Caco-2 (cell line): ENCODE data around the gene RASSF3. TPM values are rescaled to one million over a fixed set of nuclear protein-coding genes. Genes with fewer than 3 reads are reported as not detected.

Experiments
- BruUV-seq: library from RNA; stranded (reverse); fragments of 400-500 nt; replicated peaks from 2 replicates; lab custom pipeline; 2021; lab: Mats Ljungman, UMichigan
- CTCF ChIA-PET: fragments of 300-600 bp; sonication (Branson Sonifier 250); formaldehyde crosslinking; loops from one replicate; lab custom pipeline; 2022; ENCODE audit warnings: antibody characterized with exemption; lab: Charles Lee
- POLR2A ChIA-PET: fragments of 300-600 bp; sonication (Branson Sonifier 250); formaldehyde crosslinking; loops from one replicate; lab custom pipeline; 2022; ENCODE audit warnings: antibody characterized with exemption; lab: Charles Lee
- DNase-seq, 2 experiments: peaks; one replicate each; pipeline versions ENCODE4 v3.0.0 to v3.0.0-alpha.2; 2020 to 2022
- H3K27me3 ChIP-seq: replicated peaks from 2 replicates; pipeline ENCODE4 v1.6.0; 2011; ENCODE audit warnings: low read length; ENCODE audit not compliant: control insufficient read depth, insufficient read depth
- H3K36me3 ChIP-seq: 2 replicates; pipeline ENCODE4 v1.5.1; 2011; ENCODE audit warnings: low read length; ENCODE audit not compliant: control insufficient read depth, insufficient read depth
- H3K4me1 ChIP-seq: fragments of 250-450 bp; sonication (Bioruptor Pico); 2 replicates; pipeline ENCODE4 v1.5.1; 2020; ENCODE audit warnings: mild to moderate bottlenecking
- H3K4me3 ChIP-seq: 2 replicates; pipeline ENCODE4 v1.5.1; 2011; ENCODE audit warnings: low read depth, mild to moderate bottlenecking, control low read depth, low read length
- H3K9me3 ChIP-seq: fragments of 250-450 bp; sonication (Bioruptor Pico); 2 replicates; pipeline ENCODE4 v1.5.1; 2020; ENCODE audit warnings: mild to moderate bottlenecking, moderate library complexity
- H3K27ac Mint-ChIP-seq: one replicate; pipeline ENCODE4 v1.8.0; 2022; ENCODE audit warnings: mixed read lengths; ENCODE audit not compliant: unreplicated experiment
- H3K27me3 Mint-ChIP-seq: one replicate; pipeline ENCODE4 v1.8.0; 2022; ENCODE audit warnings: mixed read lengths; ENCODE audit not compliant: insufficient read depth, unreplicated experiment
- H3K36me3 Mint-ChIP-seq: one replicate; pipeline ENCODE4 v1.8.0; 2022; ENCODE audit warnings: mild to moderate bottlenecking, mixed read lengths; ENCODE audit not compliant: insufficient read depth, unreplicated experiment
- H3K4me1 Mint-ChIP-seq: one replicate; pipeline ENCODE4 v1.8.0; 2022; ENCODE audit warnings: low read depth, mixed read lengths; ENCODE audit not compliant: unreplicated experiment
- H3K4me3 Mint-ChIP-seq: one replicate; pipeline ENCODE4 v1.8.0; 2022; ENCODE audit warnings: mild to moderate bottlenecking, moderate library complexity, mixed read lengths; ENCODE audit not compliant: unreplicated experiment
- H3K9me3 Mint-ChIP-seq: one replicate; pipeline ENCODE4 v1.8.0; 2022; ENCODE audit warnings: mixed read lengths; ENCODE audit not compliant: unreplicated experiment
- CTCF ChIP-seq, 2 experiments: fragments of 200-600 bp in 1 of 2; IDR thresholded peaks; 1 replicate in 1 of 2; 2 replicates in 1 of 2; pipeline versions ENCODE4 v1.5.1 to v1.8.0; 2011 to 2022; ENCODE audit warnings: antibody characterized with exemption in 1 of 2, control low read depth in 1 of 2, inconsistent platforms in 1 of 2, low read depth in 1 of 2, low read length in 1 of 2, mild to moderate bottlenecking in 1 of 2, moderate library complexity in 1 of 2; ENCODE audit not compliant: insufficient read depth in 1 of 2, severe bottlenecking in 1 of 2, unreplicated experiment in 1 of 2
- intact Hi-C: fragments of 100-400 bp; cut with micrococcal nuclease; formaldehyde crosslinking; loops from one replicate; pipeline ENCODE4 v1.10.0; 2022; ENCODE audit not compliant: unreplicated experiment
- total RNA-seq: library from RNA; stranded (reverse); gene quantifications from 2 replicates; pipeline ENCODE4 v1.2.3, GENCODE V29; 2022

Gene RASSF3
- total RNA-seq, 1 experiment from 2014 or later: 25.7 TPM

- Histone ChIP-seq H3K27me3 (no peaks in the 10 kb centered on the region), H3K36me3 (peaks cover 2% of the 10 kb centered on the region; the same call in 1 of the 2 replicates), H3K4me3 (no peak overlapping the region), H3K9me3 (no peaks in the 10 kb centered on the region), H3K4me1 (no peaks in the 10 kb centered on the region)
- H3K27me3 Mint-ChIP-seq: no peaks in the 10 kb centered on the region
- TF ChIP-seq CTCF (IDR thresholded peaks at IDR 0.05; ENCODE audit: insufficient read depth in 1 of 2, low read depth in 1 of 2, low read length in 1 of 2, severe bottlenecking in 1 of 2, unreplicated experiment in 1 of 2): no peak
- H3K4me3 Mint-ChIP-seq: no peak overlapping the region
- POLR2A ChIA-PET: no interaction called here
- BruUV-seq: no TSS peak
- H3K36me3 Mint-ChIP-seq: peaks cover 39% of the 10 kb centered on the region
- intact Hi-C loops: no loop called here
- no peaks in the 10 kb centered on the region for H3K4me1 Mint-ChIP-seq
- no peak overlapping the region for H3K27ac Mint-ChIP-seq
- H3K9me3 Mint-ChIP-seq: no peaks in the 10 kb centered on the region
- CTCF ChIA-PET: no interaction called here
- DNase-seq: no peak
Observed at GRCh38 chr12:64736771-64737170, 126.5 kb downstream of the RASSF3 start.

- Histone ChIP-seq H3K4me3 (no peak overlapping the region), H3K27me3 (no peaks in the 10 kb centered on the region), H3K9me3 (no peaks in the 10 kb centered on the region), H3K4me1 (no peaks in the 10 kb centered on the region), H3K36me3 (peaks cover 2% of the 10 kb centered on the region; the same call in 1 of the 2 replicates)
- Mint-ChIP-seq H3K36me3 (peaks cover 39% of the 10 kb centered on the region), H3K27me3 (no peaks in the 10 kb centered on the region), H3K4me3 (no peak overlapping the region), H3K4me1 (no peaks in the 10 kb centered on the region), H3K9me3 (no peaks in the 10 kb centered on the region), H3K27ac (no peak overlapping the region)
- intact Hi-C loops: no loop called here
- no TSS peak for BruUV-seq
- POLR2A ChIA-PET: no interaction called here
- CTCF ChIA-PET: no interaction called here
- no peak for TF ChIP-seq CTCF (IDR thresholded peaks at IDR 0.05; ENCODE audit: insufficient read depth in 1 of 2, low read depth in 1 of 2, low read length in 1 of 2, severe bottlenecking in 1 of 2, unreplicated experiment in 1 of 2)
- DNase-seq: no peak
Observed at GRCh38 chr12:64737539-64737938, 127.2 kb downstream of the RASSF3 start.

GRCh38 chr12:64739778-64740177 is 129.5 kb downstream of the RASSF3 start:
- Mint-ChIP-seq H3K4me1 (peaks cover 11% of the 10 kb centered on the region), H3K4me3 (no peak overlapping the region), H3K9me3 (no peaks in the 10 kb centered on the region), H3K27me3 (no peaks in the 10 kb centered on the region), H3K36me3 (peaks cover 38% of the 10 kb centered on the region), H3K27ac (no peak overlapping the region)
- TF ChIP-seq CTCF (IDR thresholded peaks at IDR 0.05; ENCODE audit: insufficient read depth in 1 of 2, low read depth in 1 of 2, low read length in 1 of 2, severe bottlenecking in 1 of 2, unreplicated experiment in 1 of 2): no peak
- H3K27me3 ChIP-seq: no peaks in the 10 kb centered on the region
- POLR2A ChIA-PET: no interaction called here
- CTCF ChIA-PET: no interaction called here
- DNase-seq: no peak
- peaks cover 4% of the 10 kb centered on the region; the same call in 1 of the 2 replicates for H3K36me3 ChIP-seq
- peaks cover 15% of the 10 kb centered on the region for H3K4me1 ChIP-seq
- H3K9me3 ChIP-seq: no peaks in the 10 kb centered on the region
- BruUV-seq: no TSS peak
- intact Hi-C loops: loop anchor here (5.0 kb wide), 1 partner anchor 43 kb away; no protein-coding TSS in a partner anchor
- no peak overlapping the region for H3K4me3 ChIP-seq
